CD4-positive, alpha-beta T cell treated with Interleukin-6 at 100 ng/mL for 8 hours (primary cell): ENCODE data around the gene KHK.
"Not testable (repeated sequence)": the region's sequence is repeated elsewhere in the genome, so short reads cannot be mapped to it uniquely, and the experiment has no call there.

Experiments used
- DNase-seq: peaks from one replicate; pipeline ENCODE4 v3.0.0-alpha.2; 2020; ENCODE audit warnings: mixed read lengths, low spot score

Gene KHK

DNA sequence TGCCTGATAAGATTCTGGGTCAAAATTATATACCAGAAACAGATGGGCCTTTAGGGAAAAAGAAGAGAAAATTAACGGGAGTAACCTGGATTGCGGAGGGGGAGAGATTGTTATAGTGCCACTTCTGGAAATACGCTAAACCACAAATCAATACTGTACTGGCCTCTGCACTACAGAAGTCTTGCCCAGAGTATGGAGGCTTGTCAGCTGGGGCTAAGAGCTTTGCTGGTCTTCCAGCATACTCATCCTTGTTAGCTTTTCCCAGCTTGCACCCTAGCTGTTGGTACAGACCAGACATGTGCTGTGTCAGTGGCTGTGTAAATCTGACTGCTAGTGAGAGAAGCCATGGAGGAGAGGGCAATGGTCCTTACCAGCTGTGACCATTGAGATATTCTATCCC, 26.2 kb upstream of the KHK start:
- DNase-seq: no peak

DNA sequence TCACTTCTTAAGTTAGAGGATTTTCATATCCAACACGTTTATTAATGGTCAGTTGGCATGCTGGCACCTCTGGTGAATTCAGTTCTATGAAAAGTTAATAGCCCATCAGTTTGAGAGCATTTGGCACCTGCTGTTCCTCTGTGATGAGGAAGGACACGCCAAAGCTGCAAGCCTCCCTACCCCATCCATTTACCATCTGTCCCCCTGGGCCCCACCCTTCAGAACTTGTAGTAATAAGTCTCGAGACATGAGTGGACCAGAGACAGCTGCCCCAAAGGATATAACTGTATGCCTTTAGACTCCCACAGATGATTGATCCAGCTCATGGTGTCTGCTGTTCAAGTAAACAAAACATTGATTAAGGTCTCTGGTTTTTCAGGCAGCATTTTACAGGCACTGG, 21.4 kb upstream of the KHK start:
- DNase-seq: no peak

GRCh38 chr2:27067385-27067784, 19.2 kb upstream of the KHK start:
- no peak for DNase-seq

DNA sequence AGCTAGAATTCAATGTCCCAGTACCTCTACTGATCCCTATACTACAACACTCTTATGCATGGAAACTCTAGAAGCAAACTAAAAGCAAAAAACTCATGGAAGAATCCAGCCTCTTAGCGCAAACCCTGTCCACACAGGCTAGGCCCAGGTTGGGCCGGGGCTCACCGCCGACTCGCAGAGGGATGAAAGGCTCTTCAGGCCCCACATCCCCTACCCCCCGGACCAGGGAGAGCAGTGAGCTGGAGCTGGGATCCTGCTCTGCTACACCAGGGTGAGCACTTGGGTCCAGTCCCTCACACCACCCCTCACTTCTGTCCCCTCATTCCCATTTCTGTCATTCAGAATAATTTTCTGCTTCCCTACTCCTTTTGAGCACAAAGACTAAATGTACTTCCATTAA, 17.1 kb upstream of the KHK start:
- no peak for DNase-seq

- no peak for DNase-seq
Observed at GRCh38 chr2:27069961-27070618, 16.5 kb upstream of the KHK start.

DNA sequence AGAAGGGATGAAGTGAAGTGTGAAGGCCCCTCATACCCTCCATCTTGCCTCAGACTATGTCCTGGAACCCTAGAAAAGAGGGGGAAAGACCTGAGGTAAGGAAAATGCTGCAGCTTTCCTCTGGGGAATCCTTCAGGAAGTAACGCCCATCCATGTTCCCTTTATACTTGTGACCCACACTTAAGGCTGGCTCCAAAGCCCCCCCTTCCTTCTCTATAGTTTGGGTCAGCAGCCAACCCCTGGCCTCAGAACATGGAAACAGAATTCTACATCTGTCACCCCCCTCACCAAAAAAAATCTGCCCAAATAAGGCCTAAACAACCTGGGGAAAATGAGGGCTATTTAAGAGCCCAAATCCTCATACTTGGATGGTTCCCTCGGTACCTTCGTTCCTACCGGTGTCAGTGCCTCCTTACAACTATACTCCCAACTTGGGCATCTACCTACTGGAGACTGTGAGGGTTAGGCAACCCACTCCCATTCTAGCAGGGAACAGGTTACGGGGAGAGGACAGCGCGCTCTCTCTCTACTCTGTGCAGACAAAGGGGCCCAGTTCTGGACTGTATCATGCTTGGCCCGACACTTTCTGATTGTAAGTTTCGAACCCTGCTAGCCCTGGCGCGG, 15.8 kb upstream of the KHK start:
- no peak for DNase-seq

DNA sequence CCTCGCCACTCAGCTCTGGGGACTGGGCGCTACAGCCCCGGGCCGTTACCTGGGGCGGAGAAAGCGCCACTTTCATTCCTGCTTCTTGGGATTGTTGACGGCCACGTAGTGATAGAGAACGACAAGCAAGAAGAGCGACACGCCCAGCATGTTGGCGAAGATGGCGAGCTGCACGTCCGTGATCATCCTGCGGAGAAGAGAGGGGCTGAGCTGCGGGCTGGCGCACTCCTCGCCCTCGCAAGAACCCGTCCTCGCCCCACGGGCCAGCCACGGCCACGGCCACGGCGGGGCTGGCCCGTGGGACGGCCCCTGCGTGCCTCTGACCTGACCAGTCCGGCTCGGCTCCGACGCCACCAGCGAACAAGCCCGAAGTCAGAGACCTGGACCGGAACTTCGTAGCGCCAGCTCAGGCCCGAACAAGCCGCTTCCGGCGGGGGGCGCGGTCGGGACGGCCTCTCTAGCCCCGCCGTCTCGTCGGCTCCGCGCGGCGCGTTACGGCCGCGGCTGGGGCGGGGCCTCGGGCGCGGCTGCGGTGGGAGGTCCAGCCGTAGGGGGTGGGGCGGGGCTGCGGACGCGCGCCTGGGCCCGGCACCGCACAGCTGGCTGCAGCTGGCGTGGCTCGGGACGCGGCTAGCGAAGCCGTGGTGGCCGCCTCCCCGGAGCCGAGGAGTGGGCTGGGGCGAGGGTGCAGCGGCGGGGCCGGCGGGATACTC, 15.1 kb upstream of the KHK start, which contains the start of gene OST4:
OST4 (minus strand) TSS at position 378 of the 713 bp plus-strand sequence.
- peak; percentile 88 for DNase-seq

- DNase-seq: peak; percentile 18
Observed at GRCh38 chr2:27071990-27072830, 14.4 kb upstream of the KHK start.

- DNase-seq: no peak
Observed at GRCh38 chr2:27072920-27073319, 13.7 kb upstream of the KHK start.

- DNase-seq: no peak
Observed at GRCh38 chr2:27073782-27074181, 12.8 kb upstream of the KHK start.

- peak; percentile 68 for DNase-seq
Observed at GRCh38 chr2:27074738-27075565, 11.6 kb upstream of the KHK start.

DNA sequence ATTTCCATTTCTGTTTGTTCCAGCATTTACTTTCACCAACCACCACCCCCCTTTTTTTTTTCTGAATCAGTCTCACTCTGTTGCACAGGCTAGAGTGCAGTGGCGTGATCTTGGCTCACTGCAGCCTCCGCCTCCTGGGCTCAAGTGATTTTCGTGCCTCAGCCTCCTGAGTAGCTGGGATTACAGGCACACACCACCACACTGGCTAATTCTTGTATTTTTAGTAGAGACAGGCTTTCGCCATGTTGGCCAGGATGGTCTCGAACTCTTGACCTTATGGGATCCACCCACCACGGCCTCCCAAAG, 11.1 kb upstream of the KHK start:
- DNase-seq: not testable (repeated sequence)

DNA sequence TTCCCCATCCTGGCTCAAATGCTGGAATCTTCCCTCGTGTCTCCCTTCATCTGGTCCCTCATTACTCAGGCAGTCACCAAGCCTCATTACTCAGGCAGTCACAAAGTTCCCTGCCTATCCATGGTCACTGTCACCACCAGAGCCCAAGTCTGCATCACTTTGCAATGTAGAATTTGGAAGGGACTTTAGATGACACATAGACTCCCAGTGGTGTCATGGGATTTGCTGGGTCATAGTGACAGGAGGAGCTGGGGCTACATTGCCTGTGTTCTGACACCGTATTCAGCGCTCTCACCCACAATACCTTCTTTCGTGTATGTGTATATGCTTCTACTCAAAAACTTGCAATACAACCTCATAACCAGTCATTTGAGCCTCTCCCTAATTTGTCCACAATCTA, 10.2 kb upstream of the KHK start:
- DNase-seq: no peak

DNA sequence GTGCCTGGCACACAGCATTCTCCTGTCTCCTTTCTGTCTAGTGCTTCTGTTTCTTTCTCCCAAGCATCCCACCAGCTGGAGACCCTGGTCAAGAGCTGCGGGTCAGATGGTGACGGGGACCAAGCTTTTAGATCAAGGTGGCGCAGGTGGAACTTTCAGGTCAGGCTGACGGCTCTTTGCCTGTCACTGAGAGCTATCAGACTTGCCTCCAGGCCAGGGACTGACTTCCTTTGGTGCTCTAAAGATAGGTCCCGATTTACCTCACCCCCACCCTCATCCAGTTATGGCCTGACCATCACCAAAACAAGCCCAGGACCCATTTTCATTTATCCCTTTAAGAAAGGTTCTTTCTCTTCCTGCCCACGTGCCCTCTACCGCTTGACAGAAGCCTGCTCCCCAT, 9.3 kb upstream of the KHK start:
- no peak for DNase-seq

- no peak for DNase-seq
Observed at GRCh38 chr2:27078267-27079194, 8.0 kb upstream of the KHK start, which contains the start of gene EMILIN1. TSS of gene EMILIN1 (plus strand) at chr2:27078615. CDS start at chr2:27079066, 451 bp downstream.

DNA sequence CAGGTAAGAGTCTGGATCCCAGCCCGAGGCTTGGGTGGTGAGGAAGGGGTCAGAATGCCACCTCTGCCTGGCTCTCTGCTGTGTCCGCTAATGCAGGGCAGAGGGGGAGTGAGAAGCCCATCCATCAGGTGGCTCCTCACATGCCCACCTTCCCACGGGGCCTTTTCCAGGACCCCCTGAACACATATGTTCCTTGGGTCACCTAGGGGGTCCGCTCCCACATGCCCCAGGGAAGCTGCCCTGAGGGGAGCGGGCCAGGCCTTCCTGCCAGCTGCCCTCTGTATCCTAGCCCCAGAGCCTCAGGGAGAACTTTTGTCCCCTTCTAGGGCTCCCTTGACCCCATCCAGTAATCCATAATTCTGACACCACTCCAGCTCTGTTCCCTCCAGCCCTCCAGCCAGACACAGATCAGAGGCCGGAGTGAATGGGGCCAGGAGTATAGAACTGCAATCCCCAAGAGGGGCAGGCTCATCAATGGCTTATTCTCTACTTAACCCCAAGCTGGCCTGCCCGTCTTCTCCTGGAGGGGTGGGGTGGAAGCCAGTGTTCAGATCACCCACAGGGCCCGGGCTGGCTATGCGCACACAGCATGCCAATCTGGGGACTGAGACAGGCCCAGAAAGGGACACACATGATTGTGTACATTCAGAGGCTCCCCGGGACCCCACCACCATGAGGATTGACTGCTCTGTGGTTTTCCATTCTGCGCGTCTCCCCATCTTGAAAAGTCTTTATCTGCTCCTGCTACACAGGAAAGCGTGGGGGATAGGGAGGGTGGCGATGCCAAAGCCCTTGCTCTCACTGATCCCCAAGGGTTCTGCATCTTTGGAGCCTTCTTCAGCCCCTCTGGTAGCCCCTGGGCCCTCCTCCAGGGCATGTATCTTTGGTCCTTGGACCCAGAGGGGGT, 7.1 kb upstream of the KHK start:
- no peak for DNase-seq

DNA sequence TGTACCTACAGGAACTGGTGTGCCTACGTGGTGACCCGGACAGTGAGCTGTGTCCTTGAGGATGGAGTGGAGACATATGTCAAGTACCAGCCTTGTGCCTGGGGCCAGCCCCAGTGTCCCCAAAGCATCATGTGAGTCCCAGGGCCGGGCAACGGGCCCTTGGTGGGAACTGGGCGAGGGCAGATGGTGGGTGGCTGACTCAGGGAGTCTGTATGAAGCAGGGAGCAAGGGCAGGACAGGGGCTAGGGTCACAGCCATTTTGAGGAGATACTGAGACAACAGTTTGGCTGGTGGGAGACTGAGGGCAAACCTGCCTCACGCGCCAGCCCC, 6.5 kb upstream of the KHK start:
- DNase-seq: no peak

- DNase-seq: no peak
Observed at GRCh38 chr2:27080603-27080936, 6.0 kb upstream of the KHK start.

GRCh38 chr2:27081984-27082772, 4.4 kb upstream of the KHK start:
- DNase-seq: no peak
